Mucosa of descending colon (tissue), 3 donors: ENCODE results near the gene TMEM31. TPM values are rescaled to one million over a fixed set of nuclear protein-coding genes. Genes with fewer than 3 reads are reported as not detected.

Source experiments
- ATAC-seq: fragments of 200-7000 bp; cut with Tn5 transposase; one replicate; pipeline ENCODE4 v1.9.1; 2020; ENCODE audit warnings: mild to moderate bottlenecking, moderate library complexity
- DNase-seq, 3 donors: peaks; one replicate each; pipeline ENCODE4 v3.0.0-alpha.2; 2020
- H3K36me3 ChIP-seq: fragments of 200-600 bp; one replicate; pipeline ENCODE4 v1.8.0; 2021; ENCODE audit warnings: low read depth, mild to moderate bottlenecking
- H3K4me1 ChIP-seq: fragments of 200-600 bp; one replicate; pipeline ENCODE4 v1.8.0; 2021; ENCODE audit warnings: low read depth, mild to moderate bottlenecking
- H3K4me3 ChIP-seq: fragments of 200-600 bp; one replicate; pipeline ENCODE4 v1.8.0; 2021; ENCODE audit warnings: mild to moderate bottlenecking
- H3K9me3 ChIP-seq: fragments of 200-600 bp; one replicate; pipeline ENCODE4 v1.8.0; 2021; ENCODE audit warnings: mild to moderate bottlenecking
- CTCF ChIP-seq: fragments of 200-600 bp; IDR thresholded peaks from one replicate; pipeline ENCODE4 v1.8.0; 2022; ENCODE audit warnings: antibody characterized with exemption, mild to moderate bottlenecking
- intact Hi-C, 2 donors: fragments of 100-400 bp; cut with DNase I in 1 of 2; cut with micrococcal nuclease in 1 of 2; formaldehyde crosslinking; loops; one replicate each; pipeline versions ENCODE4 v1.11.0 to v1.11.1; 2022; cut with DNase I, micrococcal nuclease
- total RNA-seq, 3 donors: library from RNA; stranded (reverse); fragmentation: NEBNext Ultra II Directional in 2 of 3; extraction: Animal tissue kit (Norgen Biotek cat#: 25700) in 2 of 3; gene quantifications; one replicate each; pipeline versions ENCODE4 v1.2.1 to v1.2.4, GENCODE V29; 2021 to 2023
- donor health status: DM: no; HTN: no; CAD: no; lungs with moderate emphysema.
- donor health status: DM: no; HTN: no; CAD: no.
- donor health status: DM: no; HTN: yes; CAD: no.

Gene TMEM31
- total RNA-seq, 3 donors from 2014 or later, result 0.43 TPM; not detected in 2

GRCh38 chrX:103678199-103678993 is 32.3 kb upstream of the TMEM31 start:
- DNase-seq (no peak), ATAC-seq (no peak)
- intact Hi-C loops, result no loop called here
- no peaks in the 10 kb centered on the region for H3K4me1 ChIP-seq
- TF ChIP-seq CTCF, result no peak
- H3K4me3 ChIP-seq, result no peak overlapping the region
- H3K9me3 ChIP-seq, result no peaks in the 10 kb centered on the region
- H3K36me3 ChIP-seq, result no peaks in the 10 kb centered on the region

GRCh38 chrX:103681443-103681842 is 29.3 kb upstream of the TMEM31 start:
- DNase-seq (no peak), ATAC-seq (no peak)
- intact Hi-C loops, result no loop called here
- no peaks in the 10 kb centered on the region for H3K36me3 ChIP-seq
- H3K4me3 ChIP-seq, result no peak overlapping the region
- H3K4me1 ChIP-seq, result no peaks in the 10 kb centered on the region
- no peaks in the 10 kb centered on the region for H3K9me3 ChIP-seq
- TF ChIP-seq CTCF, result no peak

- no peaks in the 10 kb centered on the region for H3K9me3 ChIP-seq
- no peak for TF ChIP-seq CTCF
- H3K36me3 ChIP-seq, result no peaks in the 10 kb centered on the region
- no peak overlapping the region for H3K4me3 ChIP-seq
- ATAC-seq (no peak), DNase-seq (peak in 1 of 3 donors; percentile 3)
- no peaks in the 10 kb centered on the region for H3K4me1 ChIP-seq
- intact Hi-C loops, result no loop called here
Measured at GRCh38 chrX:103685396-103685795, 25.3 kb upstream of the TMEM31 start.

- ATAC-seq, result peak; percentile 89
- TF ChIP-seq CTCF, result no peak
- H3K36me3 ChIP-seq, result no peaks in the 10 kb centered on the region
- no peaks in the 10 kb centered on the region for H3K9me3 ChIP-seq
- H3K4me3 ChIP-seq, result peak within 1 kb of the TSS; percentile 22
- H3K4me1 ChIP-seq, result no peaks in the 10 kb centered on the region
- intact Hi-C loops, result no loop called here
- DNase-seq, result peak; percentile 86 to 93 (median 92)
Measured at GRCh38 chrX:103686199-103687072, 24.3 kb upstream of the TMEM31 start, which contains the start of gene MORF4L2. Gene MORF4L2 (minus strand): TSS chrX:103686699. CDS start chrX:103677027, 9,672 bp downstream.

GRCh38 chrX:103687073-103687695 is 23.5 kb upstream of the TMEM31 start:
- TF ChIP-seq CTCF, result peak; percentile 25
- no peaks in the 10 kb centered on the region for H3K4me1 ChIP-seq
- intact Hi-C loops, result no loop called here
- H3K36me3 ChIP-seq, result no peaks in the 10 kb centered on the region
- no peaks in the 10 kb centered on the region for H3K9me3 ChIP-seq
- H3K4me3 ChIP-seq, result peak overlapping the region; percentile 11
- ATAC-seq (peak; percentile 84), DNase-seq (peak; percentile 89 to 92 (median 90))
